ENCODE data around the gene WDR46.

WDR46 gene

DNA sequence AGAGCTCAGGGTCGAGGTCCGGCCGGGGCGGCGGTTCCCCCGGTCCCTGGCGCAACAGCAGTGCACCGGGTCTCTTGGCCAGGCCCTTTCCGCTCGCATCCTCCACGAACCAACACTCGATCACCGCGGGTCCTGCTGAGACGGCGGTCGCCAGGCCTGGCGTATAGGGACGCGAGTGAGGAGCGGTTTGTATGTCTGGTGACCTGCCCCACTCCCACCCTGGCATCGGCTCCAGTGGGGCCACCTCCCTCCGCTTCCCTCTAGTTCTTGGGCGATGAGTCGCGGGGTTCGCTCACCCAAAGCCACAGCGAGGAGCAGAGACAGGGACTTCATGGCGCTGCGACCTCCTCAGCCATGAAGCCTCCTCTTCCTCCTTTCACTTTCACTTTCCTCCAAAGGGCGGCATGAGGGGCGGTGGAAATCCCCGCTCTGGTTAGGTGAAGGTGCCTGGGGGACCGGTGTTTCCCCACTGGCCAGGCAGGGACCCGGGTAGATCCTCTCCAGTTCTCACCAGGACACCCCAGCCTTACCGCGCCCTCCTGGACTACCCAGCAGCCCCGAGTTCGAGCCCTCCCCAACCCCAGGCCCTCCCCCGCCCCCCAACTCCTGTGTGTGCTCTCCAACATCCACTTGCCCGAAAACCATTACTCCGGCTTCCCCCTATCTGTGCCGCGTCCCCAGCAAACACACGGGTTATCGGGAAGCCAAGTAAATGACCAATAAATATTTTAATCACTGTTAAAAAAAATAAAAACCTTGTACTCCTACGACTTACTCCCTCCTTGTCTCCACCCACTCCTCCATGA, 24.9 kb upstream of the WDR46 start, which contains the start of gene TAPBP:
Gene TAPBP, minus strand, starts transcription at position 370 of the 806 bp plus-strand sequence. Its CDS starts 37 bp downstream, at position 333.
- peak; percentile 68 for DNase-seq (ENCODE audit: low spot score)

DNA sequence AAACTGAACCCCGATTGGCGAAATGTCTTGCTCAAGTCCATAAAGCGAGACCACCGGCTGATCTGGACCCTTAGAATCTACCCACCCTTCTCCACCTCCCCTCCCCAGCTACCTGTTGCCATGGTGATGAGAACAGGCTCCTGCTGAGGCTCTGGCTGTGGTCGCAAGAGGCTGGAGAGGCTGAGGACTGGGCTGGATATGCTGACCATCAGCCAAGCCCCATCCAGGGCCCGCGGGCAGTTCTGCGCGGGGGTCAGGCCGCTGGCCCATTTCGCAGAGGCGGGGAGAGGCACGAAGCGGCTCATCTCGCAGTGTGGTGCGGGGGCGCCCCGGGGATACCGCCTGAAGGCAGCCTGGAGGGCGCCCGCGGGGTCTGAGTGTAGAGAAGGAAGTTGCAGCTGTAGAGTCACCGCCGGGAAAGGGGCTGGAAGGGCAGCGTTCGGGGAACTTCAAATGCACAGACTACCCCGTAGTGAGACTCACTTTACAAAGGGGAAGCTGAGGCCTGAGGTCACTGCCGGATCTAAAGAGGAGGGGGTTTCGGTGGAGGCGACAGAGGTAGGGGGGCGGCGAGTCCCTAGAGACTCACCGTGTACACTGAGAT, 24.2 kb upstream of the WDR46 start:
- peak; percentile 37 for DNase-seq (ENCODE audit: low spot score)

DNA sequence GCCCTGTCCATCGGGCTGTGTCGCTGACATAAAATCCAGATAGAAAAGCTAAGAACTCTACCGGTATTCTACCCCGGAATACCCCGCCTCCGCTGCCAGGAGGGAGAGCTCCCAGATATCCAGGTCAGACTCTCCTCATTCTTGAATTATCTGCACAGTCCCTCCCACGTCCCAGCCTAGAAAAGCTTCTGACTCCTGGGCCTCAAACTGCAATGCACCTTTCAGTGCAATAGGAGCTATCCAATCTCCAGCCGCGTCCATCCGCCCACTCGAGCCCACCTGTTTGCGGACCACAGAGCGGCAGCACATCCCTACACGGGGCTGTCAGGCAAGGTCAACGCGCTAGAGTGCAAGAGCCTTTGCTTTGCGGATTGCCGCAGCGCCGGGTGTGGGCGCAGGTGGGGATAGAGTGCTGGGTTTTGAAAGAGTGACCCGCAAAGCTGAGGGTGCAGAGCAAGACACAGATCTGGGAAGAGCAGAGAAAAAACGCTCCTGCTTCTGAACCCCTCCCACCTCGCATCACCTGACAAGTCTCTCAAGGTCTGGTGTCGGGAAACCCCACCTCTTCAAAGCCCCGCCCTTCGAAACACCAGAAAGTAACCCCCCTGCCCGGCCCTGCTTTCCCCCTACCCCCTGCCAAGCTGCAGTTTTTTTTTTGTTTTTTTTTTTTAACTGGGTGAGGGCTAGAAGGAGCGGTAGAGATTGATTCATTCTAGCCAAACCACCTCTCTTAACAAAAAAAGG, 23.5 kb upstream of the WDR46 start:
- DNase-seq (ENCODE audit: low spot score): peak; percentile 75

- no peak for DNase-seq (ENCODE audit: low spot score)
These were observed 17.3 kb upstream of the WDR46 start for GRCh38 chr6:33306356-33306755.

DNA sequence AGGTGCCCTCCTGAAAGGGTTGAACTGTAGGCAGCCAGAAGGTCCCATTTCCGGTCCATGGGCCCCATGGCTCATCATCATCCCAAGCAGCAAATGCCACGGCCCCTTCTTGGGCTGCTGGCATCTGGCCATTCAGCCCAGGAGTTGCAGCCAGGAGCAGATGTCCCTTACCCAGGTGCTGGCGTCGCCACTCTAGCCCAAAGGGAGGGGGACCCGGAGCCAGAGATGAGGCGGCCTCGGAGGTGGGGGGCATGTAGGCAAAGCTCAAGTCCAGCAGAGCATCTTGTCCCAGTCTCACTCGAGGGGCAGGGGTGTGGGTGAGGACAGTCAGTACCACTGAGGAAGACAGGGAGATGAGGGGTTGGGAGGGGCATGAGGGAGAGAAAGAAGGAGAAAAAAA, 16.0 kb upstream of the WDR46 start:
- no peak for DNase-seq (ENCODE audit: low spot score)

DNA sequence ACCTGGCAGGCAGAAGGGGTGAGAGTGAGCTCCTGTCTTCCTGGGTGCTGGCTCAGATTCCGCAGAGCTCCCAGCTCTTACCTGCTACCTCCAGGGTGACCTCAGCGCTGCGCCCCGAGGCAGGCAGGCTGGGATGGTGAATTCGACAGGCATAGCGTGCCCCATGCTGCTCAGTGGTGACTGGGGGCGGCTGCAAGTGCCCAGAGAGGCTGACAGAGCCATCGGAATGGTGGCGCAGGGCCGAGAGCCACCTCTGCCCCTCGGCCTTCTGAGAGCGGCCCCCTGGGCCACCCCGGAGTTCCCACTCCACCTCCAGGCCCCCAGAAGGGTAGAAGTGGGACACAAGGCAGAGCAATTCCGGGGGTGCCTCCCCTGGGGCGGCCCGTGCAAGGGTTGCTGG, 15.2 kb upstream of the WDR46 start:
- no peak for DNase-seq (ENCODE audit: low spot score)

DNA sequence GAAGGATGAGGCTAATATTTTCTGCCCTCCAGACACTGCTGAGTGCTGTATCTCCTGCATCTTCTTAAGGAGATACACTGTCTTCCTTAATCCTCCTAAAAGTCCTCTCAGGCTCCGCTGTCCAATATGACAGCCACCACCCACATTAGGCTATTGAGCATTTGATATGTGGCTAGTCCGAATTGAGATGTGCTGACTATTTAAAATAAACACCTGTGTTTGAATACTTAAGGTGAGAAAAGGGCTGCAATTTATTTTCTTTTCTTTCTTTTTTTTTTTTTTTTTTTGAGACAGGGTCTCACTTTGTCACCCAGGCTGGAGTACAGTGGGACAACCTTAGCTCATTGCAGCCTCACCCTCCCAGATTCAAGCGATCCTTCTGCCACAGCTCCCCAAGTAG, 12.8 kb upstream of the WDR46 start:
- no peak for DNase-seq (ENCODE audit: low spot score)

- DNase-seq (ENCODE audit: low spot score): peak; percentile 94
These were observed 10.4 kb upstream of the WDR46 start for GRCh38 chr6:33299237-33299944.

DNA sequence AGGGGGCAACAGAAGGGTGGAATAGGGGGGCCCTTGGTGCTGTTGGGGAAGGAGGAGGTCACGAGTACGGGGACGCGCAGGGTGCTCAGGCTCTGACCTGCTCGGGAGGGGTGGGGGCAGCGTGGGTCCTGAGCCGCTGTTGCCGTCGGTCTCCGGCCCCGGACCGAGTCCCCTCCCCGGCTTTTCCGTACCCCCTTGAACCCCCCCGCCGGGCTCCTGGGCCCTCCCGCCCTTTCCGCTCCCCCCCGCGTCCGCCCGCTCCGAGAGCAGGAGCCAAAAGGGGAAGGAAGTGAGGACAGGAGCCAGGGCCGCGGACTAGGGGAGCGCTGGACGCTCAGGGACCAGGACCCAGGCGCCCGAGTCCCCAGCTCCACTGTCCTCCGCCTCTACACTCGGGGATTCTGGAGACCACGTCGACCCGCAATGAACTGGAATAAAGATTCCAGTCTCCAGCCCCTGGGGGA, 9.8 kb upstream of the WDR46 start, which contains the start of gene RGL2:
Gene RGL2, minus strand, starts transcription at position 170 of the 464 bp plus-strand sequence. CDS start 332 bp downstream, outside the sequence.
- peak; percentile 71 for DNase-seq (ENCODE audit: low spot score)

DNA sequence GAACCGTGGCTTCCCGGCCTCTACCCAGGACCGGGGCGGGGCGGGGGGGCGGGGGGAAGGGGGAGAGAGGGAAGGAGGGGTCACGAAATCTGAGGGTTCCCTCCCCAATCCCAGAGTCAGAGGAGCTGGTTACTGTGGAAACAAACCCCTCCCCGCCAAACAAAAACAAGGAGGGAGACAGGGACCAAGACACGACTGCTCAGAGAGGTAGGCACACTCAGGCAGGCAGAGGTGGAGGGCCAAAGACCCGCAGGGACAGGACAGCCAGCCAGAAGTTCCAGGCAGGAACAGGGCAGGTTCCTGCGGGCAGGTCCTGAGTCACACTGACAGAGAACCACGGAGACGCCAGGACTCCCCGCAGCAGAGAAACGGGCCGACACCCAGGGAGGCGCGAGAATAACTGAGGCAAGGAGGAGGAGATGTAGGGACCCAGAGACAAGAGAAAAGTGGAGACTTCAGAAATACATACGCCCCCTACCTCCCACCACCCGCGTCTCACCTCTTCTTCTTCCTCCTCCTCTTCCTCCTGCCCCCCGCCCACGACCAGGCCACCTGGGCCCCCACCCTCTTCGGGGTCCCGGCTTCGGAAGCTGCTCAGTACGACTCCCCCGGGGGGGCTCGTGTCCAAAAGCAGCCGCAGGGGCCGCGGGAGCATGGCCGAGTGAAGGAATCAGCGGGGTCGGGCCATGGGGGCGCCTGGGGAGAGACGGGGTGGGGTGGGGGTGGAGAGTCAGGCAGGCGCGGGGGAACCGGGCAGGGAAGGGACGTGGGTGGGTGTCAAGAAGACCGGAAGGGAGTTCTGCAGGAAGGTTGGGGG, 9.1 kb upstream of the WDR46 start:
- DNase-seq (ENCODE audit: low spot score): peak; percentile 95

GRCh38 chr6:33297406-33297955, 8.4 kb upstream of the WDR46 start:
- DNase-seq (ENCODE audit: low spot score): no peak

- no peak for DNase-seq (ENCODE audit: low spot score)
These were observed 7.9 kb upstream of the WDR46 start for GRCh38 chr6:33296797-33297405.

GRCh38 chr6:33295621-33296369, 6.8 kb upstream of the WDR46 start:
- DNase-seq (ENCODE audit: low spot score): no peak

DNA sequence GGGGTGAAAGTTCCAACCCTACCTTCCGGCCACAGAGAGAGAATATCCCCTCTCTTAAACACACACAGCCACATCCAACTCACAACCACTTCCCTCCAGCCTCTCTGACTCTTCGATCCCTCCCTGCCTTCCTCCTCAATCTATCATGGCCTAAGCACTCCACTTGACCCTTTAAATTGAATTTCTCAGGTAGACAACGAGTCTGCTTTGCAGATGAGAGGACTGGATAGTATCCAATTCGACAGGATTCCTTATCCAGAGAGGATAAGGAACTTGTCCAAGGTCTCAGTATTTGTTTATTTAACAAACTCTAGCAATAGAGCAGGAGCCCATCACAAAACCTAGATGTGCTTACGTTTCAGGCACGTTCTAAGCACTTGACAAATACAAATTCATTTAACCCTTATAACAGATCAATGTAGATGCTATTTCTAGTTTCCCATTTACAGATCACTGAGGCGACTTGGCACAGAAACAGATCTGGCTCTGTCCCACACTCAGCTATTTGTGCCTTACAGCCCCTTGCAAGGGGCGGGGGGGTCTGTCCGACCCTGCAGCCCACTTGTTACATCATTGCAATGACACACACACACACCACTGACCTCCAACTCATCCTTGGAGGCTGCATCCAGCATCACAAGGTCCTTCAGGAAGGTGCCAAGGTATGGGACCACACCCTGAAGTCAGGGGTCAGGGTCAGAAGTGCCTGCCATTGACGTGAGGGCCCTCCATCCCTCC, 5.2 kb upstream of the WDR46 start:
- DNase-seq (ENCODE audit: low spot score): no peak

DNA sequence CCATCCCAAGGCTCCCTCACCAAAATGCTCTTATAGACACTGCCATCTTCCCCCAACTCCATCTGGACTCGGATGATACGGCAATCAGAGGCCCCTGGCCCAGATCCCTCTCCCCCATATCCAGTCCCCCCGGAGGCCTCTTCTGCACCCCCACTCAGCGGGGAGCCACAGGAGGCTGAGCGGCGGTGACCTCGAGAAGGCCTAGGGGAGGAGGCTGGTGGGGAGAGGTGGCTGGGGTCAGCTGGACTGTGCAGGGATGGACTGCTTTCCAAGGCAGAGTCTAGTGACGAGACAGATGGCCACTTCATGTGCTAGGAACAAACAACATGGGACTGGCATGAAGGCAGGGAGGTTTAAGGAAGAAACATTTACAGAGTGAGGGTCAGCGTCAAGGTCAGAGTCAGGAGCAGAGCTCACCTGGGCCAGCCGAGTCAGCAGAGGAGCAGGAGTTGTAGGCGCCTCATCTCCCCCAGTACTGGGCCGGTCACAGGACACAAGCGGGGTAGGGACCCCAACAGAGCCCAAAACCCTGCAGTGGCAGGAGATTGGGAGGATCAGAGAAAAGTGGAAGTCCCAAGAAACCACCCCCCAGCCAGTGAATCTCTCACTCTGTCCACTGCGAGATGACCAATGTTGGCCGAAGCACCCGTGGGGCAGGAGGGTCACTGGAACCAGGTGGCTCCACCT, 4.1 kb upstream of the WDR46 start:
- DNase-seq (ENCODE audit: low spot score): no peak

- no peak for DNase-seq (ENCODE audit: low spot score)
These were observed 1.4 kb upstream of the WDR46 start for GRCh38 chr6:33290459-33290858.

GRCh38 chr6:33289784-33290315, 811 bp upstream of the WDR46 start:
- peak; percentile 49 for DNase-seq (ENCODE audit: low spot score)

Data from hepatic stellate cell (primary cell).